Measurements from ENCODE around the gene FBXO2. TPM values are rescaled to one million over a fixed set of nuclear protein-coding genes. Genes with fewer than 3 reads are reported as not detected.

FBXO2 gene
- polyA plus RNA-seq, 2 donors = 7.6 to 8.5 TPM

DNA sequence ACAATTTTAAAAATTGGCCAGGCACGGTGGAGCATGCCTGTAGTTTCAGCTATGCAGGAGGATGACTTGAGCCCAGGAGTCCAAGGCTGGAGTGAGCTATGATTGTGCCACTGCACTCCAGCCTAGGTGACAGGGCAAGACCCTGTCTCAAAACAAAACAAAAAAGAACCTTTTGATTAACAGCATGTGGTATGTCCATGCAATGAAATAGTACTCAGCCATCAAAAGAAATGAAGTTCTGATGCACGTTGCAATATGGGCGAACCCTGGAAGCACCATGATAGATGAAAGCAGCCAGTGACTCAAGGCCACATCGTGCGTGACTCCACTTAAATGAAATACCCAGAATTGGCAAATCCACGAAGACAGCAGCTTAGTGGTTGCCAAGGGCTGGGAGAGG lies 47.5 kb downstream of the FBXO2 start:
- 84 to 88% methylated on average over 6 of the region's 6 CpGs for WGBS, 2 donors
- no peak overlapping the region for H3K27ac ChIP-seq (ENCODE audit: low read depth in 2 of 2, low read length in 1 of 2)
- H3K9me3 ChIP-seq (ENCODE audit: control insufficient read depth in 2 of 2, insufficient read depth in 1 of 2, low read depth in 1 of 2, low read length in 1 of 2) = peaks cover 2 to 6% of the 10 kb centered on the region in 2 donors
- H3K4me3 ChIP-seq (ENCODE audit: low read depth in 1 of 2, low read length in 2 of 2) = no peak overlapping the region
- no peaks in the 10 kb centered on the region for H3K36me3 ChIP-seq (ENCODE audit: control insufficient read depth in 2 of 2, insufficient read depth in 2 of 2, low read length in 1 of 2)
- no peaks in the 10 kb centered on the region for H3K4me1 ChIP-seq (ENCODE audit: control insufficient read depth in 2 of 2, insufficient read depth in 2 of 2, low read length in 1 of 2)
- H3K27me3 ChIP-seq (ENCODE audit: control insufficient read depth in 1 of 2, insufficient read depth in 2 of 2, low read length in 2 of 2) = no peaks in the 10 kb centered on the region

DNA sequence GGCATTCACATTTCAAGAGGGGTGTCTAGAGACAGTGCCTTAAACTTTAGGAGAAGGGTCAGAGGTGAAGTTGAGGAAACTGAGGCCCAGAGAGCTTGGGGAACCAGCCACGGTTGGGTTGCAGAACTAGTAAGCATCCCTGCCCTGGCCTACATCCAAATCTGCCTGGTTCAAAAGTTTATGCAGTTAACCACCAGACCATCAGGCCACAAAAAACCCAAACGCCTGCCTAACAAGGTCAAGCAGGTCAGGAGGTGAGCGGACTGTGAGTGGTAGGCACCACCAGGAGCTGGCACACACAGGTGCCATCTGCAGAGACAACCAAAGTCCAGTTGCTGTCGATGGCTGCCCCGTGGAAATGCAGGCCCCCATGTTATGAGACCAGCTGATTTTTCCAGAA lies 51.2 kb downstream of the FBXO2 start:
- Histone ChIP-seq H3K27me3 (ENCODE audit: control insufficient read depth in 1 of 2, insufficient read depth in 2 of 2, low read length in 2 of 2) (no peaks in the 10 kb centered on the region), H3K9me3 (ENCODE audit: control insufficient read depth in 2 of 2, insufficient read depth in 1 of 2, low read depth in 1 of 2, low read length in 1 of 2) (peaks cover 0 to 6% of the 10 kb centered on the region in 2 donors), H3K4me3 (ENCODE audit: low read depth in 1 of 2, low read length in 2 of 2) (no peak overlapping the region), H3K4me1 (ENCODE audit: control insufficient read depth in 2 of 2, insufficient read depth in 2 of 2, low read length in 1 of 2) (no peaks in the 10 kb centered on the region), H3K36me3 (ENCODE audit: control insufficient read depth in 2 of 2, insufficient read depth in 2 of 2, low read length in 1 of 2) (no peaks in the 10 kb centered on the region), H3K27ac (ENCODE audit: low read depth in 2 of 2, low read length in 1 of 2) (no peak overlapping the region)
- WGBS, 2 donors = 72 to 73% methylated on average over 5 of the region's 5 CpGs

DNA sequence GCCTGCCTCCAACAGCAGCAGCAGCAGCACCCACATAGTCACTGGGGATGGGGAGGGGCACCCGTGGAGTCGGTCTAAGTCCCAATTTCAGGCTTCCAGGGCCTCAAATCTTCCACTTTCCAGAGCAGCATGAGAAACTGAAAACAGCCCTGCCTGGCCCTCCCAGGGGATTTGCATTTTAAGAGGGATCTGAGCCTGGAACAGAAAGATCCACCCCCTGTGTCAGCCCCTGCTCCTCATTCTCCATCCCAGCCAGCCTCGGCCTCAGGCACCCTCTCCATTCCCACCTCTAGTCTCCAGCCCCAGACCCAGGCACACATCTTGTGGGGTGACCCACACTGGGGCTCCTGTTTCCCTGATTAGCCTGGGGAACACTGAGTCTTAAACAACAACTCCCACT lies 51.8 kb downstream of the FBXO2 start:
- Histone ChIP-seq H3K9me3 (ENCODE audit: control insufficient read depth in 2 of 2, insufficient read depth in 1 of 2, low read depth in 1 of 2, low read length in 1 of 2) (peaks cover 0 to 6% of the 10 kb centered on the region in 2 donors), H3K27ac (ENCODE audit: low read depth in 2 of 2, low read length in 1 of 2) (no peak overlapping the region), H3K27me3 (ENCODE audit: control insufficient read depth in 1 of 2, insufficient read depth in 2 of 2, low read length in 2 of 2) (no peaks in the 10 kb centered on the region), H3K4me1 (ENCODE audit: control insufficient read depth in 2 of 2, insufficient read depth in 2 of 2, low read length in 1 of 2) (no peaks in the 10 kb centered on the region), H3K4me3 (ENCODE audit: low read depth in 1 of 2, low read length in 2 of 2) (no peak overlapping the region), H3K36me3 (ENCODE audit: control insufficient read depth in 2 of 2, insufficient read depth in 2 of 2, low read length in 1 of 2) (no peaks in the 10 kb centered on the region)
- WGBS, 2 donors = 46 to 65% methylated on average over 3 of the region's 3 CpGs

DNA sequence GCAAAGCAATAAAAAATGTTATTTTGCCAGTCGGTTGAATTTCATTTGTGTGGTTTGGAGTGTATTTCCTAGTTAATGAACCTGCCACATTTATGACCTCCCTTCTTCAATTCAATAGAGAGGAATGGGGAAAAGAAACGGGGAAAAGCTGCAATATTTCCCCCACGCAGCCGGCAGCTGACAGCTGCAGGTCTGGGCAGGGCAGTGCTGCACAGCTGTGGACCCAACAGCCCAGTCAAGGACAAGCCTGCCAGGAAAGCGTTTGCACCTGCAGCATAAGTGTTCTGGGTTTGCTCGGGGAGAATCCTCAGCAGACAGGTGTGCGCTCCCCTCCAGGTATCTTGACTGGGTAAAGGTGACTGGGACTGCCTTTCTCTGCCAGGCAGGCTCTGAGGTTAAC lies 53.4 kb downstream of the FBXO2 start:
- WGBS, 2 donors = 55 to 59% methylated on average over 7 of the region's 7 CpGs
- peaks cover 0 to 2% of the 10 kb centered on the region in 2 donors for H3K9me3 ChIP-seq (ENCODE audit: control insufficient read depth in 2 of 2, insufficient read depth in 1 of 2, low read depth in 1 of 2, low read length in 1 of 2)
- no peak overlapping the region for H3K4me3 ChIP-seq (ENCODE audit: low read depth in 1 of 2, low read length in 2 of 2)
- H3K27me3 ChIP-seq (ENCODE audit: control insufficient read depth in 1 of 2, insufficient read depth in 2 of 2, low read length in 2 of 2) = no peaks in the 10 kb centered on the region
- H3K27ac ChIP-seq (ENCODE audit: low read depth in 2 of 2, low read length in 1 of 2) = no peak overlapping the region
- no peaks in the 10 kb centered on the region for H3K36me3 ChIP-seq (ENCODE audit: control insufficient read depth in 2 of 2, insufficient read depth in 2 of 2, low read length in 1 of 2)
- no peaks in the 10 kb centered on the region for H3K4me1 ChIP-seq (ENCODE audit: control insufficient read depth in 2 of 2, insufficient read depth in 2 of 2, low read length in 1 of 2)

DNA sequence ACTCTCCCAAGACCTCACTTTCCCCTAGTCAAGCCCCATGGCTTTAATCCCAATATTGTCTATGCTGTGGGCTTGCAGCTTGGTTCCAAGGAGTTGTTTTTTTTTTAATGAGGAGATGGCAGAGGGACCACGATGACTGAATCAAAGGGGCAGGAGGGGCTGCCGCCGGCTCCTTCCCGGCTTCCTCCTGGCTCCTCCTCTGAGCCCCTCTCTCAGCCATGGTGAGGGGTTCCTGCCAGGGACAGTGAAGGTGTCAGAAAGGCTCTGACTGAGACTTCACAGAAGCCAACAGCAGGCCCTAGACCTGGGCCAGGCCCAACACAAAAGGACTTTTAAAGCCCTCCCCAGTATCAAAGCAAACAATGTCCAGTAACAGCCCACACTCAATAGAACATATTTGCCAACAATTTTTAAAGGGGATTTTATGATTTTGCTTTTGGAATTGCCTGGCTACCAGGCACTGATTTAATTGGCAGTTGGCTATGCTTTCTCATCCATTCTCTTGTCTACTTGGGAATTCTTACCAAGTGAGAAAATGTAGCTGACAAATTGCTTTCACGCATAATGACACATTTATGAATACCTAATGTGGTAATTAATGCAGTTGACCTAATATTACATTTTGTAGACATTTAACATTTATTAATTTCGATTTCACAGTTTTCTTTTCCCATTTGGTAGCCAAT lies 54.2 kb downstream of the FBXO2 start:
- Histone ChIP-seq H3K4me1 (ENCODE audit: control insufficient read depth in 2 of 2, insufficient read depth in 2 of 2, low read length in 1 of 2) (no peaks in the 10 kb centered on the region), H3K27ac (ENCODE audit: low read depth in 2 of 2, low read length in 1 of 2) (no peak overlapping the region), H3K36me3 (ENCODE audit: control insufficient read depth in 2 of 2, insufficient read depth in 2 of 2, low read length in 1 of 2) (no peaks in the 10 kb centered on the region), H3K4me3 (ENCODE audit: low read depth in 1 of 2, low read length in 2 of 2) (no peak overlapping the region), H3K27me3 (ENCODE audit: control insufficient read depth in 1 of 2, insufficient read depth in 2 of 2, low read length in 2 of 2) (no peaks in the 10 kb centered on the region), H3K9me3 (ENCODE audit: control insufficient read depth in 2 of 2, insufficient read depth in 1 of 2, low read depth in 1 of 2, low read length in 1 of 2) (peaks cover 0 to 2% of the 10 kb centered on the region in 2 donors)
- WGBS, 2 donors = 68 to 76% methylated on average over 6 of the region's 6 CpGs

DNA sequence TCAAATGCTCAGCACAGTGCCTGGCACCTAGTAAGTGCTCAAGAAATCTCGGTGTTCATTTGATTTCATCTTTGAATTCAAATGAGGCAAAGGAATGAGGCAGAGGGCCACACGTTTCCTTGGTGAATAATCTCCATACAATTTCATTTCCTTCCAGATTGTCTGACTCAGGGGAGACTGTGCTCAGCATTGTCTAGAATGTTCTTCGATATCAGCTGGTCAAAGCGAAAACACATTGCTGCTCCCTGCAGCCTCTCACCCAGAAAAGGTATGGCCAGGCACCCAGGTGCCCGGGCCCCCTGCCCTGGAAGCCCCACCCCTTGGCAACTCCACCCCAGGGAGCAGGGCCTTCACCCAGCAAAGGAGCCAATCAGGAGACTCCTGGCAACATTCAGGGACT lies 55.8 kb downstream of the FBXO2 start:
- Histone ChIP-seq H3K27me3 (ENCODE audit: control insufficient read depth in 1 of 2, insufficient read depth in 2 of 2, low read length in 2 of 2) (peaks cover 0 to 6% of the 10 kb centered on the region in 2 donors), H3K4me1 (ENCODE audit: control insufficient read depth in 2 of 2, insufficient read depth in 2 of 2, low read length in 1 of 2) (no peaks in the 10 kb centered on the region), H3K36me3 (ENCODE audit: control insufficient read depth in 2 of 2, insufficient read depth in 2 of 2, low read length in 1 of 2) (no peaks in the 10 kb centered on the region), H3K27ac (ENCODE audit: low read depth in 2 of 2, low read length in 1 of 2) (no peak overlapping the region), H3K9me3 (ENCODE audit: control insufficient read depth in 2 of 2, insufficient read depth in 1 of 2, low read depth in 1 of 2, low read length in 1 of 2) (no peaks in the 10 kb centered on the region), H3K4me3 (ENCODE audit: low read depth in 1 of 2, low read length in 2 of 2) (no peak overlapping the region)
- 68 to 69% methylated on average over 5 of the region's 5 CpGs for WGBS, 2 donors

Other genes with a start within 250 kb of the FBXO2 start
- not detected for gene DISP3, start 175.3 kb downstream of the FBXO2 start, polyA plus RNA-seq
- gene FBXO44, start 448 bp upstream of the FBXO2 start, polyA plus RNA-seq = 10 to 100 TPM in 1 of 2 donors, 1 to 10 TPM in 1; 9.0 to 16.2 TPM
- 10 to 100 TPM in 1 of 2 donors, 1 to 10 TPM in 1; 6.1 to 10.3 TPM for gene FBXO6, start 9.8 kb upstream of the FBXO2 start, polyA plus RNA-seq
- 10 to 100 TPM in 1 of 2 donors, 1 to 10 TPM in 1; 8.1 to 18.5 TPM for gene MAD2L2, start 26.7 kb upstream of the FBXO2 start, polyA plus RNA-seq
- under 1 TPM; 0.01 to 0.02 TPM for gene DRAXIN, start 37.3 kb upstream of the FBXO2 start, polyA plus RNA-seq
- 10 to 100 TPM; 23.7 to 34.6 TPM for gene AGTRAP, start 81.7 kb upstream of the FBXO2 start, polyA plus RNA-seq
- 1 to 10 TPM in 1 of 2 donors, under 1 TPM in 1; 0.98 to 1.3 TPM for gene C1orf167, start 107.8 kb upstream of the FBXO2 start, polyA plus RNA-seq
- gene MTHFR, start 151.5 kb upstream of the FBXO2 start, polyA plus RNA-seq = 1 to 10 TPM; 8.2 to 9.4 TPM
- gene CLCN6, start 151.8 kb upstream of the FBXO2 start, polyA plus RNA-seq = 1 to 10 TPM; 4.9 to 9.1 TPM
- under 1 TPM; 0.11 to 0.63 TPM for gene NPPA, start 193.4 kb upstream of the FBXO2 start, polyA plus RNA-seq
- under 1 TPM; 0.66 to 0.83 TPM for gene NPPB, start 204.5 kb upstream of the FBXO2 start, polyA plus RNA-seq